ENCODE measurements around the gene P3H1.

DNA sequence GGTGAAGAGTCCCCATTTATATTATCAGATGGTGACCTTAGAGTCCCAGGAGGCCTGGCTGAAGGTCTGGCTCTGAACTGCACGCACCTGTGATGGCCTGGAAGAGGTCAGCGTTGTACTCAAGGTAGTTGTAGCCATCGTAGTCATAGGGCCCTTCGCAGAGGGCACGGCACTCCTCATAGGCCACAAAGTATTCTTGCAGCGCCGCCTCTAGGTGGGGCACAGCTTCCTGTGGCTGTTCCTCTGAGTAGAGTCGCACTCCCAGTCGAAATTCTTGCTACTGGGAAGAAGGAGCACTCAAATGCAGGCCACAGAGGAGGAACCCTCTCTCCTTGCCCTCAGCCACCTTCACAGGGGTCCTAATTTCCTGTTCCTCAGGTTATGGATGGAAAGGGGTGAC lies 7.7 kb downstream of the P3H1 start:
- TF ChIP-seq, protein P1, sequence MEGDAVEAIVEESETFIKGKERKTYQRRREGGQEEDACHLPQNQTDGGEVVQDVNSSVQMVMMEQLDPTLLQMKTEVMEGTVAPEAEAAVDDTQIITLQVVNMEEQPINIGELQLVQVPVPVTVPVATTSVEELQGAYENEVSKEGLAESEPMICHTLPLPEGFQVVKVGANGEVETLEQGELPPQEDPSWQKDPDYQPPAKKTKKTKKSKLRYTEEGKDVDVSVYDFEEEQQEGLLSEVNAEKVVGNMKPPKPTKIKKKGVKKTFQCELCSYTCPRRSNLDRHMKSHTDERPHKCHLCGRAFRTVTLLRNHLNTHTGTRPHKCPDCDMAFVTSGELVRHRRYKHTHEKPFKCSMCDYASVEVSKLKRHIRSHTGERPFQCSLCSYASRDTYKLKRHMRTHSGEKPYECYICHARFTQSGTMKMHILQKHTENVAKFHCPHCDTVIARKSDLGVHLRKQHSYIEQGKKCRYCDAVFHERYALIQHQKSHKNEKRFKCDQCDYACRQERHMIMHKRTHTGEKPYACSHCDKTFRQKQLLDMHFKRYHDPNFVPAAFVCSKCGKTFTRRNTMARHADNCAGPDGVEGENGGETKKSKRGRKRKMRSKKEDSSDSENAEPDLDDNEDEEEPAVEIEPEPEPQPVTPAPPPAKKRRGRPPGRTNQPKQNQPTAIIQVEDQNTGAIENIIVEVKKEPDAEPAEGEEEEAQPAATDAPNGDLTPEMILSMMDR (conservative IDR thresholded peaks at IDR 0.05; ENCODE audit: low read depth in 2 of 2), result peak; percentile 41 to 61; a peak in 3 of 4 replicates
- TF ChIP-seq, protein P2, sequence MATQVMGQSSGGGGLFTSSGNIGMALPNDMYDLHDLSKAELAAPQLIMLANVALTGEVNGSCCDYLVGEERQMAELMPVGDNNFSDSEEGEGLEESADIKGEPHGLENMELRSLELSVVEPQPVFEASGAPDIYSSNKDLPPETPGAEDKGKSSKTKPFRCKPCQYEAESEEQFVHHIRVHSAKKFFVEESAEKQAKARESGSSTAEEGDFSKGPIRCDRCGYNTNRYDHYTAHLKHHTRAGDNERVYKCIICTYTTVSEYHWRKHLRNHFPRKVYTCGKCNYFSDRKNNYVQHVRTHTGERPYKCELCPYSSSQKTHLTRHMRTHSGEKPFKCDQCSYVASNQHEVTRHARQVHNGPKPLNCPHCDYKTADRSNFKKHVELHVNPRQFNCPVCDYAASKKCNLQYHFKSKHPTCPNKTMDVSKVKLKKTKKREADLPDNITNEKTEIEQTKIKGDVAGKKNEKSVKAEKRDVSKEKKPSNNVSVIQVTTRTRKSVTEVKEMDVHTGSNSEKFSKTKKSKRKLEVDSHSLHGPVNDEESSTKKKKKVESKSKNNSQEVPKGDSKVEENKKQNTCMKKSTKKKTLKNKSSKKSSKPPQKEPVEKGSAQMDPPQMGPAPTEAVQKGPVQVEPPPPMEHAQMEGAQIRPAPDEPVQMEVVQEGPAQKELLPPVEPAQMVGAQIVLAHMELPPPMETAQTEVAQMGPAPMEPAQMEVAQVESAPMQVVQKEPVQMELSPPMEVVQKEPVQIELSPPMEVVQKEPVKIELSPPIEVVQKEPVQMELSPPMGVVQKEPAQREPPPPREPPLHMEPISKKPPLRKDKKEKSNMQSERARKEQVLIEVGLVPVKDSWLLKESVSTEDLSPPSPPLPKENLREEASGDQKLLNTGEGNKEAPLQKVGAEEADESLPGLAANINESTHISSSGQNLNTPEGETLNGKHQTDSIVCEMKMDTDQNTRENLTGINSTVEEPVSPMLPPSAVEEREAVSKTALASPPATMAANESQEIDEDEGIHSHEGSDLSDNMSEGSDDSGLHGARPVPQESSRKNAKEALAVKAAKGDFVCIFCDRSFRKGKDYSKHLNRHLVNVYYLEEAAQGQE (IDR thresholded peaks at IDR 0.05; ENCODE audit: unreplicated experiment), result no peak
- TF ChIP-seq POLR2AphosphoS5 (IDR thresholded peaks at IDR 0.05; ENCODE audit: low read depth) (no peak), ZNF331 (CRISPR knock-in tag; IDR thresholded peaks at IDR 0.05; ENCODE audit: low read depth) (no peak), EZH2 (IDR thresholded peaks at IDR 0.05; ENCODE audit: low read depth, unreplicated experiment) (no peak), EZH2phosphoT487 (IDR thresholded peaks at IDR 0.05; ENCODE audit: unreplicated experiment) (no peak), JUNB (IDR thresholded peaks at IDR 0.05; ENCODE audit: unreplicated experiment) (no peak), CREB1 (CRISPR knock-in tag; IDR thresholded peaks at IDR 0.05; ENCODE audit: low read depth) (no peak), STAT1 (IDR thresholded peaks at IDR 0.05; ENCODE audit: unreplicated experiment) (no peak)
- TF ChIP-seq, protein P3, sequence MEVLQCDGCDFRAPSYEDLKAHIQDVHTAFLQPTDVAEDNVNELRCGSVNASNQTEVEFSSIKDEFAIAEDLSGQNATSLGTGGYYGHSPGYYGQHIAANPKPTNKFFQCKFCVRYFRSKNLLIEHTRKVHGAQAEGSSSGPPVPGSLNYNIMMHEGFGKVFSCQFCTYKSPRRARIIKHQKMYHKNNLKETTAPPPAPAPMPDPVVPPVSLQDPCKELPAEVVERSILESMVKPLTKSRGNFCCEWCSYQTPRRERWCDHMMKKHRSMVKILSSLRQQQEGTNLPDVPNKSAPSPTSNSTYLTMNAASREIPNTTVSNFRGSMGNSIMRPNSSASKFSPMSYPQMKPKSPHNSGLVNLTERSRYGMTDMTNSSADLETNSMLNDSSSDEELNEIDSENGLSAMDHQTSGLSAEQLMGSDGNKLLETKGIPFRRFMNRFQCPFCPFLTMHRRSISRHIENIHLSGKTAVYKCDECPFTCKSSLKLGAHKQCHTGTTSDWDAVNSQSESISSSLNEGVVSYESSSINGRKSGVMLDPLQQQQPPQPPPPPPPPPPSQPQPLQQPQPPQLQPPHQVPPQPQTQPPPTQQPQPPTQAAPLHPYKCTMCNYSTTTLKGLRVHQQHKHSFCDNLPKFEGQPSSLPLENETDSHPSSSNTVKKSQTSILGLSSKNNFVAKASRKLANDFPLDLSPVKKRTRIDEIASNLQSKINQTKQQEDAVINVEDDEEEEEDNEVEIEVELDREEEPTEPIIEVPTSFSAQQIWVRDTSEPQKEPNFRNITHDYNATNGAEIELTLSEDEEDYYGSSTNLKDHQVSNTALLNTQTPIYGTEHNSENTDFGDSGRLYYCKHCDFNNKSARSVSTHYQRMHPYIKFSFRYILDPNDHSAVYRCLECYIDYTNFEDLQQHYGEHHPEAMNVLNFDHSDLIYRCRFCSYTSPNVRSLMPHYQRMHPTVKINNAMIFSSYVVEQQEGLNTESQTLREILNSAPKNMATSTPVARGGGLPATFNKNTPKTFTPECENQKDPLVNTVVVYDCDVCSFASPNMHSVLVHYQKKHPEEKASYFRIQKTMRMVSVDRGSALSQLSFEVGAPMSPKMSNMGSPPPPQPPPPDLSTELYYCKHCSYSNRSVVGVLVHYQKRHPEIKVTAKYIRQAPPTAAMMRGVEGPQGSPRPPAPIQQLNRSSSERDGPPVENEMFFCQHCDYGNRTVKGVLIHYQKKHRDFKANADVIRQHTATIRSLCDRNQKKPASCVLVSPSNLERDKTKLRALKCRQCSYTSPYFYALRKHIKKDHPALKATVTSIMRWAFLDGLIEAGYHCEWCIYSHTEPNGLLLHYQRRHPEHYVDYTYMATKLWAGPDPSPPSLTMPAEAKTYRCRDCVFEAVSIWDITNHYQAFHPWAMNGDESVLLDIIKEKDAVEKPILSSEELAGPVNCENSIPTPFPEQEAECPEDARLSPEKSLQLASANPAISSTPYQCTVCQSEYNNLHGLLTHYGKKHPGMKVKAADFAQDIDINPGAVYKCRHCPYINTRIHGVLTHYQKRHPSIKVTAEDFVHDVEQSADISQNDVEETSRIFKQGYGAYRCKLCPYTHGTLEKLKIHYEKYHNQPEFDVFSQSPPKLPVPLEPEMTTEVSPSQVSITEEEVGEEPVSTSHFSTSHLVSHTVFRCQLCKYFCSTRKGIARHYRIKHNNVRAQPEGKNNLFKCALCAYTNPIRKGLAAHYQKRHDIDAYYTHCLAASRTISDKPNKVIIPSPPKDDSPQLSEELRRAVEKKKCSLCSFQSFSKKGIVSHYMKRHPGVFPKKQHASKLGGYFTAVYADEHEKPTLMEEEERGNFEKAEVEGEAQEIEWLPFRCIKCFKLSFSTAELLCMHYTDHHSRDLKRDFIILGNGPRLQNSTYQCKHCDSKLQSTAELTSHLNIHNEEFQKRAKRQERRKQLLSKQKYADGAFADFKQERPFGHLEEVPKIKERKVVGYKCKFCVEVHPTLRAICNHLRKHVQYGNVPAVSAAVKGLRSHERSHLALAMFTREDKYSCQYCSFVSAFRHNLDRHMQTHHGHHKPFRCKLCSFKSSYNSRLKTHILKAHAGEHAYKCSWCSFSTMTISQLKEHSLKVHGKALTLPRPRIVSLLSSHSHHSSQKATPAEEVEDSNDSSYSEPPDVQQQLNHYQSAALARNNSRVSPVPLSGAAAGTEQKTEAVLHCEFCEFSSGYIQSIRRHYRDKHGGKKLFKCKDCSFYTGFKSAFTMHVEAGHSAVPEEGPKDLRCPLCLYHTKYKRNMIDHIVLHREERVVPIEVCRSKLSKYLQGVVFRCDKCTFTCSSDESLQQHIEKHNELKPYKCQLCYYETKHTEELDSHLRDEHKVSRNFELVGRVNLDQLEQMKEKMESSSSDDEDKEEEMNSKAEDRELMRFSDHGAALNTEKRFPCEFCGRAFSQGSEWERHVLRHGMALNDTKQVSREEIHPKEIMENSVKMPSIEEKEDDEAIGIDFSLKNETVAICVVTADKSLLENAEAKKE (CRISPR knock-in tag; IDR thresholded peaks at IDR 0.05), result no peak
- TF ChIP-seq, protein P4, sequence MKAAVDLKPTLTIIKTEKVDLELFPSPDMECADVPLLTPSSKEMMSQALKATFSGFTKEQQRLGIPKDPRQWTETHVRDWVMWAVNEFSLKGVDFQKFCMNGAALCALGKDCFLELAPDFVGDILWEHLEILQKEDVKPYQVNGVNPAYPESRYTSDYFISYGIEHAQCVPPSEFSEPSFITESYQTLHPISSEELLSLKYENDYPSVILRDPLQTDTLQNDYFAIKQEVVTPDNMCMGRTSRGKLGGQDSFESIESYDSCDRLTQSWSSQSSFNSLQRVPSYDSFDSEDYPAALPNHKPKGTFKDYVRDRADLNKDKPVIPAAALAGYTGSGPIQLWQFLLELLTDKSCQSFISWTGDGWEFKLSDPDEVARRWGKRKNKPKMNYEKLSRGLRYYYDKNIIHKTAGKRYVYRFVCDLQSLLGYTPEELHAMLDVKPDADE (IDR thresholded peaks at IDR 0.05), result no peak
